ENCODE results near the gene FLNB. TPM values are rescaled to one million over a fixed set of nuclear protein-coding genes. Genes with fewer than 3 reads are reported as not detected.

FLNB gene
- total RNA-seq, 1 experiment from 2014 or later, result 126 TPM

GRCh38 chr3:58179235-58180098, 171.2 kb downstream of the FLNB start:
- DNase-seq (ENCODE audit: low read depth), result no peak

DNA sequence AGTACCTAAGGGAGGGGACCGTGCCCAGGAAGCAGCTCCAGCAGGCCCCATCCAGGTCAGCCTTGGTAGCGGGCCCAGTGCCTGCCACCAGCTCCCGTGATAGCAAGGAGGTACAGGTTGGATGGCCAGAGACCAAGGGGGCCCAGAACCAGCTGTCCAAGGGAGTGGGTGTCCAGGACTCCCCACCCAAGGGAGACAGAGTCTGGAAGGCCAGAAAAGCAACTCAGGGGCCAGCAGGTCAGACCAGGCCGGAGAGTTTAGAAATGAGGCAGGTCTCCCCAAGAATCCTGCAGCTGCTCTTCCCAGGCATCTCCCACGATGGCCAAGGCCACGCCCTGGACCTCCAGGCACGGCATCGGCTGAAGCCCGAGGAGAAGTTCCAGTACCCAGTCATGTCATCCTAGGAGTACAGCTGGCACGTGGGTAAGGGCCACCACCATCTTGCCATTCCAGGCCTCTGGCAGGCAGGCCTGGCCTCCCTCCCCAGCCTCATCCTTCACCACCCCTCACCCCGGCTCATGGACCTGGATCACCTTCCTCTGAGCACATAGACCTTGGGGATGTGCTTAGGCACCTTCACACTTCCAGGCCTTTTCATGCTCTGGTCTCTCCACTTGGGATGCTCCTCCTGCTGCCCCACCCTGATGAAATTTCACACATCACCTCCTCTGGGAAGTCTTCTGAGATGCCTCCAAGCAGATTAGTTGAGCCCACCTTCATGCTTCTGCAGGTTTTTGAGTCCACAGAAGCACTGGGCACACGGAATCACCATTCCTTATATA, 172.1 kb downstream of the FLNB start:
- no peak for DNase-seq (ENCODE audit: low read depth)

DNA sequence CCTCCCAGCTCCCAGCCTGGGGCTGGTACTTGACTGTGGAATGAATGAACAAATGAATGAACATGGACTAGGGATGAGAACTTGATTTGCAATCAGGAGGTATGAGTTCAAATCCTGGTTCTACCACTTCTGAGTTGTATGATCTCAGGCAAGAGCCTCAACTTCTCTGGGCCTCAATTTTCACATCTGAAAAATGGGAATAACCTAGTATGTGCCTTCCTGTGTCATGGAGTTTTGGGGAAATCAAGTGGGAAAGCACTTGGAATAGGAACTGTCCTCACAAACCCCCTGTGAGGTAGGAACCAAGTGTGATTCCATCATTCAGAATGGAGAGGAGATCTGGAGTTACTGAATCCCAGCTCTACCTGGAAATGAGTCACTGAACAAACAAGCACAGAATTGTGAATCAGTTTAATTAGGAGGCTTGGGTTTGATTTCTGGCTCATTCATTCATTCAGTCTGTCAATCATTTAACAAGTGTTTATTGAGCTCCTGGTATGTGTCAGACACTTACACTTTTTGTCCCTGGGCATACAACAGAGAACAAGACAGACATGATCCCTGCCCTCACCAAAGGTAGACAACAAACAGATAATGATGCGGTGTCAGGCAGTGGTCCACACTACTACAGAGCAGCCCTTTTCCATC, 172.8 kb downstream of the FLNB start:
- DNase-seq (ENCODE audit: low read depth), result peak; percentile 39

- no peak for DNase-seq (ENCODE audit: low read depth)
These were observed 175.0 kb downstream of the FLNB start for GRCh38 chr3:58183221-58183620.

- no peak for DNase-seq (ENCODE audit: low read depth)
These were observed 175.7 kb downstream of the FLNB start for GRCh38 chr3:58183891-58184290.

DNA sequence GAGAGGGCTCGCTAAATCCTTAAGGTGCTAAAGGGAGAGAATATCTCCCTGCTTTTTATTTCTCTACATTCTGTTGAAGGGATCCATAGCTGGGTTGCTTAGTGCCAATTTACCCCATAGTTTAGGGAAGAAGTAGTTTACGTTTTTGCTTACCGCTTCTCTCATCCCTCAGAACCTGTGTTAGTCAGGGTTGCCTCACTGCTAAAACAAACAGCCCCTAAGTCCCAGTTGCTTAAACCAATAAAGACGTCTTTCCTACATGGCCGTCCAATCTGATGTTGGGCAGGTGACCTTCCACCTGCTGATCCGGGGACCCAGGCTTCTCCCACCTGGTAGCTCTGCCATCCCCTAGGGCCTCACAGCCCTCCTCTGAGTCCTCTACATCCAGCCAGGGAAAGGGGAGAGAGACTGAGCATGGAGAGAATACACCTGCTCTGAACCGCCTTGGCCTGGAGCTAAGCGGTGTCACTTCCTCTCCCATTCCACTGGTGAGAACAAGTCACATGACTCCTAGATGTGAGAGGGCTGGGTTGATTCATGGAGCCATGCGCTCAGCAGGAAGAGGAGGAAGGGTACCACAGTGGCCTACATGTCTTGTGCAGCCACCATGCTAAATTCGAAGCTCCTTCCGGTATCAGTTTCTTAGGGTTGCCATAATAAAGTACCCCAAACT, 176.2 kb downstream of the FLNB start:
- no peak for DNase-seq (ENCODE audit: low read depth)

DNA sequence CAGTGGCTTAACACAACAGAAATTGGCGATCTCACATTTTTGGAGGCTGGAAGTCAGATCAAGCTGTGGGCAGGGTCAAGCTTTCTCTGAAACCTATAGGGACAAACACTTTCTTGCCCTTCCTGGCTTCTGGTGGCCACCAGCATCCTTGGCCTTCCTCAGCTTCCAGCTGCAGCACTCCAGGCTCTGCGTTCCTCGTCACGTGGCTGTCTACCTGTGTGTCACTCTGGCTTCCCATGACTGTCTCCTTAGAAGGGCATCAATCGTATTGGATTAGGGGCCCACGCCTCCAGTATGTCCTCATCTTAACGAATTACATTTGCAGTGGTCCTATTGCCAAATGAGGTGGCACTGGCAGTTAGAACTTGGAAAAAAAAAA, 176.7 kb downstream of the FLNB start:
- no peak for DNase-seq (ENCODE audit: low read depth)

DNA sequence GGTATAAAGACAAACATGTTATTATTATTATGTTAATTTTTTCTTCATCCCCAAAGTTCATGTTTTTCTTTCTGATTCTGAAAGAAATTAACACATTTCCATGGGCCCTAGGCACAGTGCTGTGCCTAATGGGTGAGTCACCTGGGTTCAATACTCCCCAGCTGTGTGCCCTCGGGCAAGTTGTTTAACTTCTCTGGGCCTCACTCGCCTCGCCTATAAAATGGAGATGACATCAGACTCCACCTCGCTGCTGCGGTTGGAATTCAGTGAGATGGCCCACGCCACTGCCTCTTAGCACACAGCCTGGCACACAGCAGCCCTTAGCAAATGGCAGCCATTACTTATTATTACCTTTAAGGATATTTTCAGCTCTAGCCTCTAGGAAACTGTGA, 179.9 kb downstream of the FLNB start:
- no peak for DNase-seq (ENCODE audit: low read depth)

DNA sequence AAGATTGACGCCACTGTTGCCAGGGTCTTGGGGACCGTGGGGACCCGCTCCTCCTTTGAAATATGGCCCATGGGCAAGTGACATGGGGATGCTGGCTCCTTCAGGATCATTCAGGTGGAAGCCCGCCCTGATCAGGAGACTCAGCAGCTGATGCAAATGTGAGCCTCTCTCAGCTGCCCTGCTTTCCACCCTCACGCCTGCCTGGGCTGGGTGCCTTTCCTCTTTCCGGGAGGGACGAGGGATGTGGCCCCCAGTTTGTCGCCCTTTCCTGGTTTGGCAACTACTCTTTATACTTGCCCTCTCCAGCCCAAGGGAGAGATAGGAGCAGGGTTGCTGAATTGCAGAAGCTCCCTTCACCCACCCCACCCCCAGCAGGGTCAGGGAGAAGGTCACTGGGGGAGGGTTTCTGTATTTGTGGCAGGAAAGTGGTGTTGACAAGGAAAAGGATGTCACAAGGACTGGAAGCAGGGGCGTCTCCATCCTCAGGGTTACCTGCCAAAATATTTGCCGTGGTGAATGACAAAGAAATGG, 180.8 kb downstream of the FLNB start:
- DNase-seq (ENCODE audit: low read depth), result no peak

DNA sequence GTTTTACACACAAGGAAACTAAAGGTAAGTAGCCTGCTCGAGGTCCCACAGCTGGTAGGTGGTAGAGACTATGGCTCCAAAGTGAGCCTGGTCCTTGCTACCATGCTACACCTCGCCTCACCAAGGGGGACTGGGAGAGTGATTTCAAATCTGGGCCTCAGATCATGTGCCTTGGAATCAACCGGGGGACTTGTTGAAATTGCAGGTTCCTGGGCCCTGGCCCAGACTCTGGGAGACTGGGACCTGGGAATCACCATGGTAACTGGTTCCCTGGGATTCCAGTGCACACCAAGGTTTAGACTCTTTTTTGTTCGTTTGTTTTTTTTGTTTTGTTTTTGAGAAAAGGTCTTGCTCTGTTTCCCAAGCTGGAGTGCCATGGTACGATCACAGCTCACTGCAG, 181.5 kb downstream of the FLNB start:
- DNase-seq (ENCODE audit: low read depth), result no peak

GRCh38 chr3:58190291-58190690, 182.1 kb downstream of the FLNB start:
- DNase-seq (ENCODE audit: low read depth), result no peak

DNA sequence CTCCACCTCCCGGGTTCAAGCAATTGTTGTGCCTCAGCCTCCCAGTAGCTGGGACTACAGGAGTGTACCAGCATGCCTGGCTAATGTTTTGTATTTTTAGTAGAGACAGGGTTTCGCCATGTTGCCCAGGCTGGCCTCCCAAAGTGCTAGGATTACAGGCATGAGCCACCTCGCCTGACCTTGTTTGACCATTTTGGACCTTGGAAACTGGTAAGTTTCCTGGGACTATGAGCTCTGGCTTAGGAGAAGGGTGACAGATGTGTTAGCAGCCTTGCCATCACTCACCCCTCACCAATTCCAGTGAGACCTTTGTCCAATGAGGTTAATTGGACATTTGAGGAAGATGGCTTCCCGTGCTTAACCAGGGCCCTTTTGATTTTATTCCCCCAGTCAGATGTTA, 182.7 kb downstream of the FLNB start:
- no peak for DNase-seq (ENCODE audit: low read depth)

DNA sequence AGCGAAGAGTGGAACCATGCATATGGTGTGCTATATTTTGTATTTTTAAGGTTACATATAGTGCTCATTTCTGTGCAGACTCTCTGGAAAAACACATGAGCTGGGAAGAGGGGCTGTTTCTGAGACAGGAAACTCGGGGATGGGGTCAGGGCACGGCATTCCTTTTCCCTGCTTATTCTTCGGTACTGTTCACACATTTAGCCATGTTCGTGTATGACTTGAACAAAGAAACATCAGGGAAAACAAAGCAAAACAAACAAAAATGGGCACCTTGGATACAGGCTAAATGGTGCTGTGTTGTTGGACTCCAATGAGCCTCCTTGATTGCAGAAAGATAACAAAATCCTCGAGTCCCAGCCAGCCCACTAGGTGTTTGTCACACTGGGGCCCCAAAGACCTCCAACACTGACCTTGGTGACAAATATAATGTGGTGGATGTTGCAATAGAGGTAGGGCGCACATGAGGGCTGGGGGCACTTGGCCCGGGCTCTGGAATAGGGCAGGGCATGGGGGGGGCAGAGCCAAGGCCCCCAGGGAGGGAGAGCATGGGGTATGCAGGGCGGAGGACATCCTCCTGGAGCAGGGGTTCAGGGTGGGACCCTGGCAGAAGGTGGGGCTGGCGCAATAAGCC, 183.3 kb downstream of the FLNB start:
- no peak for DNase-seq (ENCODE audit: low read depth)

- DNase-seq (ENCODE audit: low read depth), result no peak
These were observed 183.8 kb downstream of the FLNB start for GRCh38 chr3:58192069-58192468.

DNA sequence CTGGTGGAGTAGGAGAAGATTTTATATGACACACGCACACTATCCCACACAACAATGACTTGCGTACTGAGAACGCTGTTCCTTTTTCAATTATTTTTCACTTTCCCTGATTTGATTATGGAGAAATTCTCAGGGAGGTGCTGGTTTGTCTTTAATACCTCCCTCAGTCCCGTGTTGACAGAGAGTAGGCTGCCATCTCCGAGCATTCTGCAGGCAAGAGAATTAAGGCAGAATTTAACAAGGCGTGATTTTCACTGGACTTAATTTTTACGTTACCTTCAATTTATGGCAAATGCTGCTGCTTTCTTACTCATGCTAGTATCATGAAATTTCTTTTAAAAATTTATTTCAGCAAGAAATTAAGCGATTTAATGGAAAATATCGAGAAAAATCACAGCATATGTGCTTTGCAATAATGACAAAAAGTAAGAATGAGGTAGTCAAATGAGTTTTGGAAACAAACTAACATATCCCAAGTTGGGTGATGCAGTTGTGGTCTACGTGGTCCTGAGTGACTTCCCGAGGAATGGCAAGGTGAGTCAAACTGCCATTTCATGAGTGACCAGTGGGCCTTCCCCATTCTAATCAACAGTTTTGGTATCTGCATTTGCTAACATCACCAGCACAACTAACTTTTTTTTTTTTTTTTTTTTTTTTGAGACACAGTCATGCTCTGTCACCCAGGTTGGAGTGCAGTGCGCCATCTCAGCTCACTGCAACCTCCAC, 185.6 kb downstream of the FLNB start:
- DNase-seq (ENCODE audit: low read depth), result no peak

DNA sequence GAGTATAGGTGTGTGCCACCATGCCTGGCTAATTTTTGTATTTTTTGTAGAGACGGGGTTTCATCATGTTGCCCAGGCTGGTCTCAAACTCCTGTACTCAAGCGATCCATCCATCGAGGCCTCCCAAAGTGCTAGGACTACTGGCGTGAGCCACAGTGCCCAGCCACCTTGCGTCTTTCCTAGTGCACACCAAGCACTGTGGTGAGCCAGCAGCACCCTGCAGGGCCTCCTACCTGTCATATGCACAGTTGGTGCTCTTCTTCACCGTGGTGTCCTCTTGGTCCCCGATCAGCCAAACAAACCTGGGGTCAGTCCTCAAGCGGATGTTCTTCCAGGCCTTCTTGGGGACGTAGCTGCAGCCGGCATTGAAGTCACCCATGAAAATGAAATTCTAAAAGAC, 189.4 kb downstream of the FLNB start:
- no peak for DNase-seq (ENCODE audit: low read depth)

DNA sequence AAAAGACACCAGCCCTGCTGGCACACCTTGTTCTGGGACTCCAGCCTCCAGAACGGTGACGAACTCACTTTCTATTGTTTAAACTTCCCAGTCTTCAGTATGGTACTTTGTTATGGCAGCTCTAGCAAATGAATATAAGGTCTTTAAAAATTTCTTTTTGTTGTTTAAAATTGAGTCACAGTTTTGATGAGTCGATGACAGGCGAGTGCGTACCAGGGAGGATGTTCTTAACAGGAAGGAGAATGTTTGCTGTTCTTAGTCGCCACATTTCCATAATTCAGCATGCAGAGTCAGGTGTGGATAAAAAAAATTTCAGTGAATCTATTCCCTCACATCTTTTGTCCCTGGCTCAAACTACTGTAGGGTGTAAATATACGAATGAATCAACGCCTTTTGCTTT, 190.1 kb downstream of the FLNB start:
- DNase-seq (ENCODE audit: low read depth), result no peak

DNA sequence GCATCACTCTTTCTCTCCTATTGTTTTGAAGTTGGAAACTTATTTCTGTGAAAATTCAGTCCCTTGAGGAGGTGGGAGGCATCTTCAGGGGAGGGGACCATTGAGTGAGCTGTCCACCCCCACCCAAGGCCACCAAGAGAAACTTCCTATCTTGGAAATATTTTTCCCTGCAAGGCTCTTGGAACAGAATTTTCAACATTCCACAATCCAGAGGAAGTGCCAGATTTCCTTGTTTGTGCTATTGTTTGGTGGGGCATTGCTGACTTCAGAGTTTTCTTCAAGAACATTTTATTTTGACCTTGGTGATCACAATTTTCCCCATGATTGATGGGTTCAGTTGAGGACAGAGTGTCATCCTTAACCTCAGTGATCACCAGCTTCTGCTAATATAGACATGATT, 190.6 kb downstream of the FLNB start:
- DNase-seq (ENCODE audit: low read depth), result no peak

GRCh38 chr3:58200121-58200709, 192.0 kb downstream of the FLNB start:
- no peak for DNase-seq (ENCODE audit: low read depth)

GRCh38 chr3:58200846-58201355, 192.7 kb downstream of the FLNB start:
- DNase-seq (ENCODE audit: low read depth), result no peak
